HepG2 (cell line): ENCODE results near the gene GOLGA6D. TPM values are rescaled to one million over a fixed set of nuclear protein-coding genes. Genes with fewer than 3 reads are reported as not detected.

Experiments used
- ATAC-seq: fragments of 200-7000 bp; cut with Tn5 transposase; 3 replicates; pipeline ENCODE4 v1.9.1; 2020; ENCODE audit warnings: mild to moderate bottlenecking, moderate library complexity
- BruUV-seq: library from RNA; stranded (reverse); fragments of 400-500 nt; replicated peaks from 2 replicates; lab custom pipeline; 2021; lab: Mats Ljungman, UMichigan
- CTCF ChIA-PET: fragments of 300-600 bp; formaldehyde crosslinking; extraction: SDS; loops from one replicate; lab custom pipeline; 2021; ENCODE audit warnings: low total read pairs, inconsistent platforms, low intra/inter-chr PET ratio; lab: Yijun Ruan, JAX
- POLR2A ChIA-PET: fragments of 350-600 bp; sonication (Branson Sonifier 250); formaldehyde crosslinking; loops from one replicate; lab custom pipeline; 2020; ENCODE audit warnings: antibody characterized with exemption, inconsistent platforms; lab: Yijun Ruan, JAX
- DNase-seq: peaks from one replicate; pipeline ENCODE4 v3.0.0-alpha.2; 2015; ENCODE audit warnings: low spot score
- FAIRE-seq: peaks from 3 replicates; lab custom pipeline; 2011; peaks lifted over from hg19 to GRCh38; lab: Jason Lieb, UNC
- H2AFZ ChIP-seq: one replicate; pipeline ENCODE4 v1.6.1; 2011; ENCODE audit warnings: low read length, inconsistent platforms
- H3K27ac ChIP-seq: fragments of 300-600 bp; 3 replicates; pipeline ENCODE4 v1.8.0; 2011; ENCODE audit warnings: mixed run types, mild to moderate bottlenecking, mixed read lengths, low read length, inconsistent platforms; ENCODE audit not compliant: insufficient read depth; ENCODE audit errors: extremely low read length
- H3K27me3 ChIP-seq, 2 experiments: fragments of 200-600 bp in 1 of 2; 2 replicates in 1 of 2; 3 replicates in 1 of 2; pipeline versions ENCODE4 v1.6.0 to v1.8.0; 2011; ENCODE audit warnings: low read length in 2 of 2, mild to moderate bottlenecking in 2 of 2, moderate library complexity in 2 of 2, inconsistent platforms in 1 of 2; ENCODE audit not compliant: insufficient read depth in 2 of 2, control insufficient read depth in 1 of 2
- H3K36me3 ChIP-seq, 2 experiments: fragments of 200-600 bp in 1 of 2; replicated peaks in 1 of 2; 2 replicates in 1 of 2; 3 replicates in 1 of 2; pipeline versions ENCODE4 v1.5.1 to v1.8.0; 2011; ENCODE audit warnings: low read length in 2 of 2, inconsistent platforms in 1 of 2; ENCODE audit not compliant: insufficient read depth in 2 of 2, control insufficient read depth in 1 of 2
- H3K4me1 ChIP-seq: 2 replicates; pipeline ENCODE4 v1.5.1; 2012; ENCODE audit warnings: low read length, inconsistent platforms; ENCODE audit not compliant: insufficient read depth
- H3K4me2 ChIP-seq: 2 replicates; pipeline ENCODE4 v1.6.0; 2011; ENCODE audit warnings: low read depth, low read length, inconsistent platforms
- H3K4me3 ChIP-seq, 3 experiments: fragments of 200-600 bp in 1 of 3; sonication (generic), shearing (Covaris generic) in 1 of 3; replicated peaks in 1 of 3; 2 replicates each; pipeline ENCODE4 v1.5.1; 2011 to 2016; ENCODE audit warnings: low read length in 3 of 3, inconsistent platforms in 2 of 3, low read depth in 2 of 3, mild to moderate bottlenecking in 2 of 3, control low read depth in 1 of 3, mixed read lengths in 1 of 3; ENCODE audit not compliant: insufficient read depth in 1 of 3
- H3K79me2 ChIP-seq: one replicate; pipeline ENCODE4 v1.6.1; 2011; ENCODE audit warnings: low read length, inconsistent platforms; ENCODE audit not compliant: insufficient read depth
- H3K9ac ChIP-seq: 2 replicates; pipeline ENCODE4 v1.6.0; 2011; ENCODE audit warnings: mild to moderate bottlenecking, low read depth, low read length, inconsistent platforms; ENCODE audit not compliant: insufficient read depth
- H3K9me3 ChIP-seq: 2 replicates; pipeline ENCODE4 v1.5.1; 2012; ENCODE audit warnings: mild to moderate bottlenecking, low read length
- H4K20me1 ChIP-seq: 2 replicates; pipeline ENCODE4 v1.6.0; 2011; ENCODE audit warnings: inconsistent platforms, mild to moderate bottlenecking, low read length, moderate library complexity; ENCODE audit not compliant: insufficient read depth
- CEBPB ChIP-seq: IDR thresholded peaks from 2 replicates; pipeline ENCODE4 v1.6.1; 2011; ENCODE audit warnings: low read depth, low read length, improper control_type of control experiment, borderline replicate concordance
- CEBPG ChIP-seq: IDR thresholded peaks from 2 replicates; pipeline ENCODE4 v1.6.1; 2016
- MNT ChIP-seq: fragments of 450-650 bp; IDR thresholded peaks from 2 replicates; pipeline ENCODE4 v1.6.1; 2016
- ZNF230 ChIP-seq: sonication (generic); formaldehyde crosslinking; IDR thresholded peaks from 2 replicates; pipeline ENCODE4 v1.4.0; 2020; ENCODE audit warnings: mild to moderate bottlenecking, missing genetic modification reagents
- ZSCAN9 ChIP-seq: IDR thresholded peaks from 2 replicates; pipeline ENCODE4 v1.6.1; 2016; ENCODE audit warnings: borderline replicate concordance
- WGBS: methylation state at CpG from one replicate; pipeline ENCODE4 v1.1.6; 2017; ENCODE audit warnings: low lambda C conversion rate; 5-methylcytosine and 5-hydroxymethylcytosine counted together
- in situ Hi-C: cut with HindIII; loops from 2 replicates; pipeline ENCODE4 v1.10.0; 2017; ENCODE audit warnings: low pct_unique_long_range_greater_than_20kb; ENCODE audit not compliant: extremely low pct_ligation_motif_present
- intact Hi-C: fragments of 100-400 bp; cut with micrococcal nuclease; formaldehyde crosslinking; loops from one replicate; pipeline ENCODE4 v1.10.0; 2022; ENCODE audit not compliant: unreplicated experiment
- polyA plus RNA-seq, 8 experiments: library from polyadenylated mRNA; depleted of rRNA in 3 of 8; stranded (reverse) in 7 of 8; unstranded in 1 of 8; fragments of >200 nt; fragmentation: Illumina TruSeq in 4 of 8; extraction: Trizol in 4 of 8; gene quantifications; 2 replicates each; pipeline versions ENCODE4 v1.2.1 to v1.2.3, GENCODE V29; 2011 to 2016; ENCODE audit warnings: low read depth in 4 of 8, missing spikeins in 1 of 8, mixed read lengths in 1 of 8; ENCODE audit not compliant: insufficient read depth in 1 of 8
- total RNA-seq, 5 experiments: library from RNA; depleted of rRNA; stranded (reverse); fragments of >200 nt; fragmentation: Illumina TruSeq; extraction: Trizol; gene quantifications; 2 replicates each; pipeline ENCODE4 v1.2.3, GENCODE V29; 2016; ENCODE audit warnings: low read depth in 1 of 5

Gene GOLGA6D
- total and polyA plus RNA-seq, 2 of the 13 experiments (the other 11 are each of a cell fraction or from before 2014, with no cell fraction given), result 0.04 TPM; not detected in 1

- in situ Hi-C loops, result no loop called here
- Histone ChIP-seq H3K36me3 (no peaks in the 10 kb centered on the region), H3K4me2 (no peak overlapping the region), H3K4me1 (peaks cover 23% of the 10 kb centered on the region), H3K9me3 (no peaks in the 10 kb centered on the region), H4K20me1 (no peaks in the 10 kb centered on the region), H2AFZ (no peak overlapping the region), H3K9ac (no peak overlapping the region), H3K27me3 (peaks cover 0 to 6% of the 10 kb centered on the region in 2 experiments; a peak in 2 of 5 replicates), H3K27ac (no peak overlapping the region), H3K79me2 (no peaks in the 10 kb centered on the region), H3K4me3 (no peak overlapping the region)
- 0 out of 2 replicates have a peak, but pooled peaks have one; percentile 15 for TF ChIP-seq CEBPG (CRISPR knock-in tag)
- peak; percentile 15; the same call in 1 of the 2 replicates for TF ChIP-seq CEBPB
- TF ChIP-seq ZSCAN9 (CRISPR knock-in tag), result no peak
- ATAC-seq (no peak), FAIRE-seq (no peak), DNase-seq (no peak)
- CTCF ChIA-PET, result no interaction called here
- POLR2A ChIA-PET, result no interaction called here
- BruUV-seq, result no TSS peak
- WGBS, result 42% methylated on average over 4 of the region's 4 CpGs
- intact Hi-C loops, result no loop called here
These were observed 43.3 kb downstream of the GOLGA6D start for GRCh38 chr15:75325922-75326321.

- Histone ChIP-seq H3K4me3 (no peak overlapping the region), H4K20me1 (no peaks in the 10 kb centered on the region), H3K27me3 (peaks cover 0 to 4% of the 10 kb centered on the region in 2 experiments; a peak in 2 of 5 replicates)
- in situ Hi-C loops, result no loop called here
- TF ChIP-seq ZNF230 (CRISPR knock-in tag), result no peak
- peak; percentile 71 for TF ChIP-seq MNT
- TF ChIP-seq, all 625 proteins: peak for 1
- Histone ChIP-seq H3K27ac (no peak overlapping the region), H3K4me2 (no peak overlapping the region), H2AFZ (no peak overlapping the region), H3K79me2 (no peaks in the 10 kb centered on the region), H3K9ac (no peak overlapping the region), H3K4me1 (peaks cover 23% of the 10 kb centered on the region), H3K36me3 (no peaks in the 10 kb centered on the region), H3K9me3 (no peaks in the 10 kb centered on the region)
- ATAC-seq (no peak), DNase-seq (no peak), FAIRE-seq (no peak)
- CTCF ChIA-PET, result no interaction called here
- WGBS, result 53% methylated on average over 4 of the region's 4 CpGs
- POLR2A ChIA-PET, result no interaction called here
- no TSS peak for BruUV-seq
- intact Hi-C loops, result no loop called here
These were observed 44.4 kb downstream of the GOLGA6D start for GRCh38 chr15:75327005-75327404.
